OCI-LY1 (cell line): Measurements from ENCODE around the gene NSD1.

Experiments
- H2AFZ ChIP-seq: fragments of 200-600 bp; sonication (generic), shearing (Covaris generic); 2 replicates; pipeline ENCODE4 v1.6.0; 2014; ENCODE audit warnings: antibody characterized with exemption, mild to moderate bottlenecking, low read length
- H3F3A ChIP-seq: fragments of 200-600 bp; sonication (generic), shearing (Covaris generic); 2 replicates; pipeline ENCODE4 v1.6.0; 2014; ENCODE audit warnings: mild to moderate bottlenecking, antibody characterized with exemption, low read length, moderate library complexity; ENCODE audit not compliant: insufficient read depth
- H3K27ac ChIP-seq: fragments of 200-600 bp; sonication (generic); 2 replicates; pipeline ENCODE4 v1.5.1; 2014; ENCODE audit warnings: low read length, mixed run types, mild to moderate bottlenecking, low read depth; ENCODE audit not compliant: poor library complexity, severe bottlenecking
- H3K27me3 ChIP-seq: fragments of 200-600 bp; sonication (generic); 2 replicates; pipeline ENCODE4 v1.6.0; 2014; ENCODE audit warnings: antibody characterized with exemption, mild to moderate bottlenecking, low read length, moderate library complexity; ENCODE audit not compliant: insufficient read depth
- H3K36me3 ChIP-seq: fragments of 200-600 bp; sonication (generic); 2 replicates; pipeline ENCODE4 v1.6.1; 2014; ENCODE audit warnings: mild to moderate bottlenecking, antibody characterized with exemption, low read length, moderate library complexity, mixed read lengths; ENCODE audit not compliant: insufficient read depth
- H3K4me1 ChIP-seq: fragments of 200-600 bp; sonication (generic); 2 replicates; pipeline ENCODE4 v1.5.1; 2014; ENCODE audit warnings: mild to moderate bottlenecking, low read length, moderate library complexity; ENCODE audit not compliant: insufficient read depth, severe bottlenecking
- H3K4me2 ChIP-seq: fragments of 200-600 bp; sonication (generic), shearing (Covaris generic); 2 replicates; pipeline ENCODE4 v1.6.1; 2014; ENCODE audit warnings: low read length
- H3K4me3 ChIP-seq: fragments of 200-600 bp; sonication (generic); 2 replicates; pipeline ENCODE4 v1.5.1; 2014; ENCODE audit warnings: low read length, low read depth, mild to moderate bottlenecking, mixed read lengths; ENCODE audit not compliant: poor library complexity, severe bottlenecking
- H3K79me2 ChIP-seq: fragments of 200-600 bp; shearing (Covaris generic); 2 replicates; pipeline ENCODE4 v1.6.1; 2016; ENCODE audit warnings: mixed run types, low read length, mixed read lengths; ENCODE audit not compliant: insufficient read depth
- H3K9ac ChIP-seq: fragments of 200-600 bp; sonication (generic), shearing (Covaris generic); 2 replicates; pipeline ENCODE4 v1.6.1; 2014; ENCODE audit warnings: mild to moderate bottlenecking, low read length, mixed read lengths
- H3K9me2 ChIP-seq: fragments of 200-600 bp; sonication (generic), shearing (Covaris generic); 2 replicates; pipeline ENCODE4 v1.6.1; 2014; ENCODE audit warnings: low read depth, mild to moderate bottlenecking, low read length, mixed read lengths
- H3K9me3 ChIP-seq: fragments of 200-600 bp; shearing (Covaris generic); 2 replicates; pipeline ENCODE4 v1.6.1; 2014; ENCODE audit warnings: low read length, mixed read lengths
- H4K20me1 ChIP-seq: fragments of 200-600 bp; sonication (generic), shearing (Covaris generic); 2 replicates; pipeline ENCODE4 v1.6.0; 2016; ENCODE audit warnings: mild to moderate bottlenecking, low read length; ENCODE audit not compliant: insufficient read depth
- EZH2 ChIP-seq: fragments of 200-600 bp; sonication (generic), shearing (Covaris generic); IDR thresholded peaks from 2 replicates; pipeline ENCODE4 v1.8.0; 2017; ENCODE audit warnings: borderline replicate concordance, mixed run types, mild to moderate bottlenecking, antibody characterized with exemption, low read length, moderate library complexity, mixed read lengths
- TF ChIP-seq, protein P1 (sequence below): fragments of 200-600 bp; sonication (generic), shearing (Covaris generic); IDR thresholded peaks from 2 replicates; pipeline ENCODE4 v1.5.1; 2017; ENCODE audit warnings: mild to moderate bottlenecking, antibody characterized with exemption, low read length, moderate library complexity, mixed read lengths

NSD1 gene

DNA sequence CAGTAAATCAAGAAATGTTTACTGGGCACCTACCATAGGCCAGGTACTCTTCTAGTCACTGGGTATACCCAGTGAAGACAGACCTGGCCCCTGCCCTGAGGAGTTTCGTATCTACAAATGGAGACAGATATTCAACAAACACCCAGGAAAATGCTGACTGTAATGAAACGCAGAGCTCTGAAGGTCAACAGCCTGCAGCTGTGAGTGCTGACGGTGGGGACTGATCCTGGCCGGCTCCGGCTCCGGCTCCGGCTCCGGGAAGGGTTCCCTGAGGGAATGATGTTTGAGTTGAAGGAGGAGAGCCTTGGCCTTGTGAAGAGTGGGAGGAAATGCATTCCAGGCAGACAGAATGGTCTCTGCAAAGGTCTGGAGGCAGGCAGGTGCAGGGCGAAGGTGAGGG lies 23.8 kb upstream of the NSD1 start:
- Histone ChIP-seq H3K4me1 (peaks cover 9% of the 10 kb centered on the region), H3F3A (no peaks in the 10 kb centered on the region), H3K9me2 (no peaks in the 10 kb centered on the region), H3K9me3 (no peaks in the 10 kb centered on the region), H2AFZ (no peak overlapping the region), H3K4me3 (no peak overlapping the region), H4K20me1 (no peaks in the 10 kb centered on the region), H3K79me2 (no peaks in the 10 kb centered on the region), H3K36me3 (no peaks in the 10 kb centered on the region), H3K9ac (no peak overlapping the region), H3K27me3 (no peaks in the 10 kb centered on the region; the same call in 1 of the 2 replicates), H3K4me2 (no peak overlapping the region), H3K27ac (no peak overlapping the region)
- TF ChIP-seq, protein P1, sequence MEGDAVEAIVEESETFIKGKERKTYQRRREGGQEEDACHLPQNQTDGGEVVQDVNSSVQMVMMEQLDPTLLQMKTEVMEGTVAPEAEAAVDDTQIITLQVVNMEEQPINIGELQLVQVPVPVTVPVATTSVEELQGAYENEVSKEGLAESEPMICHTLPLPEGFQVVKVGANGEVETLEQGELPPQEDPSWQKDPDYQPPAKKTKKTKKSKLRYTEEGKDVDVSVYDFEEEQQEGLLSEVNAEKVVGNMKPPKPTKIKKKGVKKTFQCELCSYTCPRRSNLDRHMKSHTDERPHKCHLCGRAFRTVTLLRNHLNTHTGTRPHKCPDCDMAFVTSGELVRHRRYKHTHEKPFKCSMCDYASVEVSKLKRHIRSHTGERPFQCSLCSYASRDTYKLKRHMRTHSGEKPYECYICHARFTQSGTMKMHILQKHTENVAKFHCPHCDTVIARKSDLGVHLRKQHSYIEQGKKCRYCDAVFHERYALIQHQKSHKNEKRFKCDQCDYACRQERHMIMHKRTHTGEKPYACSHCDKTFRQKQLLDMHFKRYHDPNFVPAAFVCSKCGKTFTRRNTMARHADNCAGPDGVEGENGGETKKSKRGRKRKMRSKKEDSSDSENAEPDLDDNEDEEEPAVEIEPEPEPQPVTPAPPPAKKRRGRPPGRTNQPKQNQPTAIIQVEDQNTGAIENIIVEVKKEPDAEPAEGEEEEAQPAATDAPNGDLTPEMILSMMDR, result no peak
- TF ChIP-seq EZH2, result no peak

DNA sequence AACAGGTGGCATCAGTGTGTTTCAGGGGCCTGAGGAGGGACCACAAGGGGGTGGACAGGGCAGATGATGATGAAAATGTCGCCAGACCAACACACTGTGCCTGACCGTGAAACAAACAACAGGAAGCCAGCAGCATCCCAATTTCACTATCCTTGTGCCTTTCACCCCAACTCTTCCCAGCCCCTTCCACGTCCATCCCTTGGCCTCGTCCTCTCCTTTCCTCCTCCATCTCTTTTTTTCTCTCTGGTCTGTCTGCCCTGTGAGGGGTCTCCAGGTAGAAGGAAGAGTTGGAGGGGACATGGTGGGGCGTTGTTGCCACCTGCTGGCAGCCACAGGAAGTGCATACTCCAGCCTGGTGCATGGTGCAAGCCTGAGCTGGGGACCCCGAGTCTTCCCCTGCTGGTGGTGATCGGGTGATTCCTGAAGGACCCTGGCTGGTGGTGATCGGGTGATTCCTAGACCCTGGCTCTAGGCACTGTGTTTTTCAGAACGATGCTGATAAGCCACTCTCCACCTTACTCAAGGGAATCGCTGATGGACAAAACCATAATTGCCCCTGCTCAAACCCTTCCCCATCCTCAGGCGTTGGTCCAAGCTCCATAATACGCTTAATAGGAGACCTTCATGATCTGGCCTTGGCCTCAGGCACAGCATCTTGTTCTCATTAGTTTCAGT lies 21.7 kb upstream of the NSD1 start:
- Histone ChIP-seq H3K4me3 (no peak overlapping the region), H3K27ac (no peak overlapping the region), H3K27me3 (no peaks in the 10 kb centered on the region), H3K79me2 (no peaks in the 10 kb centered on the region), H4K20me1 (no peaks in the 10 kb centered on the region), H3K9ac (no peak overlapping the region), H3F3A (no peaks in the 10 kb centered on the region), H3K4me1 (peaks cover 17% of the 10 kb centered on the region), H3K36me3 (no peaks in the 10 kb centered on the region), H3K9me2 (no peaks in the 10 kb centered on the region), H3K4me2 (peak overlapping the region; percentile 41), H2AFZ (no peak overlapping the region), H3K9me3 (no peaks in the 10 kb centered on the region)
- TF ChIP-seq, protein P1, result peak; percentile 96
- TF ChIP-seq EZH2, result no peak

DNA sequence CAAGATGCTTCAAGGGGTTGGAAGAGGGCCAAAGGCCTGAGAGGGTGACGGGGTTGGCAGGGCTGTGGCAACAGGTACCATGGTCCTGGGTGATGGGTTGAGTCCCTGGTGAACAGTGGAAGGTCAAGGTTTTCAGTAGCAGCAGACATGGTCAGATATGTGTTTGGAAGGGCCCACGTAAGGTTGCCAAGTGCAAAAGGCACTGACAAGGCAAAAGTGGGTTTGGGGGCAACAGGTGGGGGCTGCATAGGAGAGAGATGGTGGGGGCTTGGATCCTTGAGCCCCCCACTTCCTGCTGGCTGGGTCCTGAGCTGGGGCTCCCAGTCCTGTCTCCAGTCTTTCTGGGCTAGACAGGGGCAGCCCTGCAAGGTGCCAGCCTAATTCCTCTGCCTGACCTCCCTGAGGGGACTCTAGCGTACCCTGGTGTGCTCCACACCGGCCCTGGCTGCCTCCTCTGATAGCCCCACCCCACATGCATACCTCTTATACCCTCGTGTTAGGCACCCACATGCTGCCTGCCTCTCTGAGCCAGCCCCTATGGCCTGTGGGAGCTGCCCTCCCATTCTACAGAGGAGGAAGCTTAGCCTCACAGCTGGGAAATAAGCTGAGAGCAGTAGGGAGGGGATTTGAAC lies 20.9 kb upstream of the NSD1 start:
- no peaks in the 10 kb centered on the region for H3K79me2 ChIP-seq
- no peaks in the 10 kb centered on the region for H3F3A ChIP-seq
- no peaks in the 10 kb centered on the region for H4K20me1 ChIP-seq
- no peaks in the 10 kb centered on the region for H3K36me3 ChIP-seq
- no peak overlapping the region for H3K27ac ChIP-seq
- H3K27me3 ChIP-seq, result no peaks in the 10 kb centered on the region
- TF ChIP-seq EZH2, result no peak
- TF ChIP-seq, protein P1, result no peak
- H3K9me2 ChIP-seq, result no peaks in the 10 kb centered on the region
- no peaks in the 10 kb centered on the region for H3K9me3 ChIP-seq
- H3K4me1 ChIP-seq, result peaks cover 21% of the 10 kb centered on the region
- H3K9ac ChIP-seq, result no peak overlapping the region
- H2AFZ ChIP-seq, result no peak overlapping the region
- H3K4me2 ChIP-seq, result no peak overlapping the region
- no peak overlapping the region for H3K4me3 ChIP-seq
